Keratinocyte (primary cell): Measurements from ENCODE around the gene CUEDC2. TPM values are rescaled to one million over a fixed set of nuclear protein-coding genes. Genes with fewer than 3 reads are reported as not detected.
A peak's percentile ranks its signal among the peaks of the same experiment; 100 is the strongest.

Experiments
- DNase-seq: peaks from one replicate; pipeline ENCODE4 v3.0.0-alpha.2; 2011; ENCODE audit warnings: low read depth, missing footprints, low spot score
- FAIRE-seq: peaks from 2 replicates; lab custom pipeline; 2011; peaks lifted over from hg19 to GRCh38; lab: Jason Lieb, UNC
- H2AFZ ChIP-seq: 2 replicates; pipeline ENCODE4 v1.6.0; 2012; ENCODE audit warnings: low read length, control low read depth, inconsistent platforms; ENCODE audit not compliant: control insufficient read depth
- H3K27ac ChIP-seq: 2 replicates; pipeline ENCODE4 v1.5.1; 2011; ENCODE audit warnings: low read length; ENCODE audit not compliant: control insufficient read depth, insufficient read depth
- H3K27me3 ChIP-seq: 3 replicates; pipeline ENCODE4 v1.6.0; 2011; ENCODE audit warnings: low read length; ENCODE audit not compliant: control insufficient read depth, insufficient read depth; ENCODE audit errors: extremely low read depth
- H3K36me3 ChIP-seq, 2 experiments: 2 replicates in 1 of 2; 3 replicates in 1 of 2; pipeline ENCODE4 v1.5.1; 2011; ENCODE audit warnings: low read length in 2 of 2, mild to moderate bottlenecking in 1 of 2; ENCODE audit not compliant: control insufficient read depth in 2 of 2, insufficient read depth in 2 of 2; ENCODE audit errors: extremely low read depth in 1 of 2
- H3K4me1 ChIP-seq: 3 replicates; pipeline ENCODE4 v1.5.1; 2011; ENCODE audit warnings: low read length; ENCODE audit not compliant: control insufficient read depth, insufficient read depth; ENCODE audit errors: extremely low read depth
- H3K4me2 ChIP-seq: 3 replicates; pipeline ENCODE4 v1.6.0; 2011; ENCODE audit warnings: low read depth, low read length; ENCODE audit not compliant: control insufficient read depth, insufficient read depth; ENCODE audit errors: extremely low read depth
- H3K4me3 ChIP-seq, 3 experiments: fragments of 200-600 bp in 1 of 3; sonication (generic) in 1 of 3; 2 replicates in 2 of 3; 3 replicates in 1 of 3; pipeline ENCODE4 v1.5.1; 2011 to 2016; ENCODE audit warnings: low read length in 3 of 3, mild to moderate bottlenecking in 3 of 3, control low read depth in 2 of 3, inconsistent platforms in 1 of 3, low read depth in 1 of 3, mixed read lengths in 1 of 3, mixed run types in 1 of 3, moderate library complexity in 1 of 3; ENCODE audit not compliant: control insufficient read depth in 2 of 3, insufficient read depth in 2 of 3; ENCODE audit errors: extremely low read depth in 1 of 3
- H3K79me2 ChIP-seq: 2 replicates; pipeline ENCODE4 v1.6.0; 2012; ENCODE audit warnings: low read length; ENCODE audit not compliant: control insufficient read depth, insufficient read depth
- H3K9ac ChIP-seq: 3 replicates; pipeline ENCODE4 v1.6.0; 2011; ENCODE audit warnings: low read length; ENCODE audit not compliant: control insufficient read depth, insufficient read depth; ENCODE audit errors: extremely low read depth
- H3K9me1 ChIP-seq: 3 replicates; pipeline ENCODE4 v1.6.0; 2011; ENCODE audit warnings: low read length; ENCODE audit not compliant: control insufficient read depth, insufficient read depth; ENCODE audit errors: extremely low read depth
- H3K9me3 ChIP-seq: 2 replicates; pipeline ENCODE4 v1.5.1; 2012; ENCODE audit warnings: low read depth, low read length; ENCODE audit not compliant: control insufficient read depth
- H4K20me1 ChIP-seq: 3 replicates; pipeline ENCODE4 v1.6.0; 2011; ENCODE audit warnings: low read length; ENCODE audit not compliant: control insufficient read depth, insufficient read depth; ENCODE audit errors: extremely low read depth
- EZH2 ChIP-seq: IDR thresholded peaks from one replicate; pipeline ENCODE4 v1.6.1; 2012; ENCODE audit warnings: inconsistent platforms, mild to moderate bottlenecking, low read length, moderate library complexity
- dilution Hi-C: fragments of 300-500 bp; cut with MboI; formaldehyde crosslinking; loops from one replicate; pipeline ENCODE4 v1.7.0; 2020; ENCODE audit warnings: low sequenced_read_pairs; ENCODE audit not compliant: extremely low pct_ligation_motif_present
- polyA plus RNA-seq, 5 experiments: library from polyadenylated mRNA; depleted of rRNA in 3 of 5; stranded (reverse) in 3 of 5; stranded (forward) in 1 of 5; unstranded in 1 of 5; fragments of >200 nt; gene quantifications; 1 replicate in 1 of 5; 2 replicates in 3 of 5; 3 replicates in 1 of 5; pipeline versions ENCODE4 v1.2.1 to v1.2.3, GENCODE V29; 2011 to 2012; ENCODE audit warnings: missing spikeins in 2 of 5, low read depth in 1 of 5, low replicate concordance in 1 of 5
- TF ChIP-seq, protein P1 (sequence below), 3 experiments: IDR thresholded peaks in 1 of 3; conservative IDR thresholded peaks in 1 of 3; optimal IDR thresholded peaks in 1 of 3; 2 replicates in 2 of 3; 3 replicates in 1 of 3; pipeline versions ENCODE3 to v1.5.1; 2011; ENCODE audit warnings: low read length in 3 of 3, mild to moderate bottlenecking in 3 of 3, moderate library complexity in 2 of 3, control low read depth in 1 of 3, inconsistent platforms in 1 of 3; ENCODE audit not compliant: insufficient read depth in 2 of 3; ENCODE audit errors: extremely low read depth in 1 of 3

CUEDC2 gene
- polyA plus RNA-seq, 1 donor (not counting 4 experiments of a cell fraction or from before 2014, with no cell fraction given), result 46.6 TPM

DNA sequence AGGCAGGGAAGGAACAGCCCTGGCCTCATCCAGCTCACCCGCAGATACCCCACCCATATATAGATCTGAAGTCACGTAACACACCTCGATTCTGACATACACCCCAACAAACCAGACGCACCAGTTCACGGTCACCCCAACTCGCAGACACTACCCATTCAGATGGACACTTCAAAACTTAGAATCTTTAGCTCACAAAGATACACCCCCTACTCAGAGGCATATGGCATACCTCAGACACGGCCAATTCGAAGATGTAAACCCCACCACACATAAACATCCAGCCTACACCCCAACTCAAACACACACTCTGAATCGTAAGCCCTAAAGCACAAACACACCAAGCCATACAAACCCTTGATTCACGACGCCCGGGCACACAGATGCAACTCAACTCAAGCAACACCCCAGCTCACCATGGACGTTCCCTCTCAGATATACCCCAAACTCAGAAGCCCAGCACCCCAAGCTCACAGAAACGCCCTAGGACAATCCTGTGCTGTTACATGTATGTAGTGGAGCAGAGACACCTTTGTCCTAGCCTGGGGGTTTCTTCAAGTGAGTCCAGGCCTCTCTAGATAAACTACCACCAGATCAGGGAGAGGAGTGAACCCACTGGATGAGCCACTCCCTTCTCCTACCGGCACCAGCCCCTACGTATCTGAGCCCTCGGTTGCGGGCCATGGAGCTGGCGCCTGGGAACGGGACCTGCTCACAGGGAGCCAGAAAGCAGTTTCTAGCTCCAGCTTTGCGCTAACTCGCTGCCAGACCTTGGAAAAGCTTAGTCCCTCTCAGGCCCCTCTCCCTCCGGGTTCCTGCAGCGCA lies 22.6 kb downstream of the CUEDC2 start:
- Histone ChIP-seq H3K36me3 (no peaks in the 10 kb centered on the region), H3K27me3 (peaks cover 67% of the 10 kb centered on the region), H3K9me3 (no peaks in the 10 kb centered on the region), H3K9me1 (no peaks in the 10 kb centered on the region), H3K4me2 (peak overlapping the region; percentile 48), H3K4me3 (peak overlapping the region in 2 of 3 experiments; percentile 26 to 34), H4K20me1 (no peaks in the 10 kb centered on the region), H3K27ac (no peak overlapping the region), H3K9ac (no peak overlapping the region), H3K4me1 (peaks cover 11% of the 10 kb centered on the region), H3K79me2 (no peaks in the 10 kb centered on the region), H2AFZ (peak overlapping the region; percentile 12)
- FAIRE-seq, result no peak
- dilution Hi-C loops, result no loop called here
- TF ChIP-seq, protein P1, sequence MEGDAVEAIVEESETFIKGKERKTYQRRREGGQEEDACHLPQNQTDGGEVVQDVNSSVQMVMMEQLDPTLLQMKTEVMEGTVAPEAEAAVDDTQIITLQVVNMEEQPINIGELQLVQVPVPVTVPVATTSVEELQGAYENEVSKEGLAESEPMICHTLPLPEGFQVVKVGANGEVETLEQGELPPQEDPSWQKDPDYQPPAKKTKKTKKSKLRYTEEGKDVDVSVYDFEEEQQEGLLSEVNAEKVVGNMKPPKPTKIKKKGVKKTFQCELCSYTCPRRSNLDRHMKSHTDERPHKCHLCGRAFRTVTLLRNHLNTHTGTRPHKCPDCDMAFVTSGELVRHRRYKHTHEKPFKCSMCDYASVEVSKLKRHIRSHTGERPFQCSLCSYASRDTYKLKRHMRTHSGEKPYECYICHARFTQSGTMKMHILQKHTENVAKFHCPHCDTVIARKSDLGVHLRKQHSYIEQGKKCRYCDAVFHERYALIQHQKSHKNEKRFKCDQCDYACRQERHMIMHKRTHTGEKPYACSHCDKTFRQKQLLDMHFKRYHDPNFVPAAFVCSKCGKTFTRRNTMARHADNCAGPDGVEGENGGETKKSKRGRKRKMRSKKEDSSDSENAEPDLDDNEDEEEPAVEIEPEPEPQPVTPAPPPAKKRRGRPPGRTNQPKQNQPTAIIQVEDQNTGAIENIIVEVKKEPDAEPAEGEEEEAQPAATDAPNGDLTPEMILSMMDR (optimal IDR thresholded peaks at IDR 0.05 in 1 of 3, IDR thresholded peaks at IDR 0.05 in 1 of 3, conservative IDR thresholded peaks at IDR 0.05 in 1 of 3; ENCODE audit: extremely low read depth in 1 of 3, insufficient read depth in 2 of 3, low read length in 3 of 3), result no peak
- peak; percentile 92 for TF ChIP-seq EZH2
- DNase-seq, result no peak

DNA sequence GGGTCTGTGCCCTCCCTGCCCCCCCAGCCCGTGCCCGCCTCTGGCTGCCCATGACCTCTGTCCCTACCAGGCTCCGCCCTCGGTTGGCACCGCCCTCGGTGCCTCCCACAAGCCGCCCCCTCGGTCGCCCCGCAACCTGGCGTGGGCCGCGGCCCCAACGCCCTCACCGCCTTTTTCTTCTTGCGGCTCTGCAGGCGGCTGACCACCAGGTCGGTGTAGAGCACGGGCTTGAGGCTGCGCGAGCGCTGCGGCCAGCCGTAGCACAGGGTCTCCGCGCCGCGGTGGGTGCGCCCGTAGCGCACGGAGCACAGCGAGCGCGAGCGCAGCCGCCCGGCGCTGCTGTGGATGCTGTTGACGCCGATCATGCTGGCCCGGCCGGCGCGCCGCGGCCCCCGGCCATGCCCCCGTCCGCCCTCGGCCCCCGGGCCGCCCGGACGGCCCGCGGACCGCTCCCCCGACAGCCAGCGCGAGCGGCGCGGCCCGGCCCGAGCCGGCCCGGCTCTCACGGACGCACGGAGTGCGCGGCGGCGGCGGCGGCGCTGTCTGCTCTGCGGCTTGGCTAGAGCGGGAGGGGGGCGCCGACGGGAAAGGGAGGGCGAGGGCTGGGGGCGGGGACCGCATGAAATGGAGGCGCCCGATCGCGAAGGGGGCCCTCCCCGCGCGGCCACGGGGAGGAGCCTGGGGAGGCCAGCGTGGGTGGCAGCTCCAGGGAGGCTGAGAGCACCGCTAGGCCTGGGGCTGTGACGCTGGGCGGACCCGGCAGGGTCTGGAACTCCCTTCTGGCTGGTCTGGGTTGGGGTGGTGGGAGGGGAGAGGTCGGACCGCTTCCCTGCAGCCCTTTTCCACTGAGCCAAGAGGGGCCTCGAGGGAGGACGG lies 23.4 kb downstream of the CUEDC2 start:
- TF ChIP-seq, protein P1 (optimal IDR thresholded peaks at IDR 0.05 in 1 of 3, IDR thresholded peaks at IDR 0.05 in 1 of 3, conservative IDR thresholded peaks at IDR 0.05 in 1 of 3; ENCODE audit: extremely low read depth in 1 of 3, insufficient read depth in 2 of 3, low read length in 3 of 3), result no peak
- TF ChIP-seq EZH2, result peak; percentile 2
- dilution Hi-C loops, result no loop called here
- Histone ChIP-seq H2AFZ (peak overlapping the region; percentile 37), H3K9me1 (no peaks in the 10 kb centered on the region), H3K9me3 (no peaks in the 10 kb centered on the region), H3K9ac (no peak overlapping the region), H3K36me3 (peaks cover 0 to 3% of the 10 kb centered on the region in 2 experiments), H3K27me3 (peaks cover 63% of the 10 kb centered on the region), H3K27ac (no peak overlapping the region), H3K4me2 (peak overlapping the region; percentile 58), H3K4me1 (peaks cover 11% of the 10 kb centered on the region), H3K79me2 (no peaks in the 10 kb centered on the region), H3K4me3 (peak overlapping the region in 1 of 3 experiments; percentile 27), H4K20me1 (no peaks in the 10 kb centered on the region)
- no peak for DNase-seq
- no peak for FAIRE-seq
